T-helper 2 cell treated with Interferon-gamma antibody and Interleukin-4, amounts not matched to agents 5 μg/mL and 100 μg/mL, for 36 hours (primary cell): Measurements from ENCODE around the gene PFKFB3.
A peak's percentile ranks its signal among the peaks of the same experiment; 100 is the strongest.
"Not testable (repeated sequence)": the region's sequence is repeated elsewhere in the genome, so short reads cannot be mapped to it uniquely, and the experiment has no call there.

ENCODE experiments used
- DNase-seq: peaks from one replicate; pipeline ENCODE4 v3.0.0; 2021; ENCODE audit warnings: low spot score
- H3K27ac Mint-ChIP-seq: one replicate; pipeline ENCODE4 v1.8.0; 2021; ENCODE audit warnings: mild to moderate bottlenecking, mixed read lengths
- H3K27me3 Mint-ChIP-seq: one replicate; pipeline ENCODE4 v1.8.0; 2021; ENCODE audit warnings: low read depth, mixed read lengths
- H3K36me3 Mint-ChIP-seq: one replicate; pipeline ENCODE4 v1.8.0; 2021; ENCODE audit warnings: low read depth, mixed read lengths
- H3K4me1 Mint-ChIP-seq: one replicate; pipeline ENCODE4 v1.8.0; 2021; ENCODE audit warnings: low read depth, mixed read lengths
- H3K4me3 Mint-ChIP-seq: one replicate; pipeline ENCODE4 v1.8.0; 2022; ENCODE audit warnings: mild to moderate bottlenecking, moderate library complexity, mixed read lengths
- H3K9me3 Mint-ChIP-seq: one replicate; pipeline ENCODE4 v1.8.0; 2021; ENCODE audit warnings: mixed read lengths

The PFKFB3 gene

DNA sequence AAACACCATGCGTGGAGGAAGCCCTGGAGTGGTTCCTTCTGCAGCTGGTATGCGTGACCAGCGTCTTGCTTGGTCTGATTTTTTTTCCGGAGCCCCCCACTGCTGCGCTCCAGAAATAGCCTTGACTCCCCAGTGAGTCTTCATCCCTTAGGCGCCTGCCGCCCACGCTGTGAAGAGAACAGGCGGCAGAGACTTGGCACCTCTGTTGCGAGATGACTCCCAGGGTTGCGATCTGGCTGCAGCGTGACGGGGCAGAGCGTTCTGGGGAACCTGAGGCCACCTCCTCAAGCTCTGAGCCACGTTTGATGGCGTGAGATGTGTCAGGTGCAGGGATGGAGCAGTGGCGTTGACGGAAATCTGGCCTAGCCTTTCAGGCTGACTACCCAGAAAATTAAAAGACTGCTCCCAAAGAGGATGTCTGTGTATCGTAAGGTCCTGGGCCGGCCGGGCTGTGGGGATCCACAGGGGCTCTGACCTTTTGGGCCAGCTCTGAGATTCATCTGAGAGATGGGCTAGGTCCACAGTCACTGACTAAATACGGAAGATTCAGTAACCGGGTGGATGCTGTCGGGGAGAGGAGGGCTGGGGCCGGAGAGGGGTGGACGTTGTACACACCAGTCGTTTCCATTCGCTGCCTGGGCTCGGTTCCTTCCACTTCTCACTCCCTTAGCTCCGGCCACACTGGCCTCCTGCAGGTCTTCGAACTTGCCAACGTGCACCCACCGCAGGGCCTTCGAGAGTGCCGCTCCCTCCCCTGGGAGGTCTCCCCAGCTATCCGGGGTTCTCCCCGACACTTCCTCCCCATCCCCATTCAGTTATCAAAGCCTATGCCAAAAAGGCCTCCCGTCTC is 33.8 kb downstream of the PFKFB3 start:
- peak overlapping the region; percentile 34 for H3K27ac Mint-ChIP-seq
- H3K4me1 Mint-ChIP-seq: peaks cover 19% of the 10 kb centered on the region
- H3K36me3 Mint-ChIP-seq: peaks cover 56% of the 10 kb centered on the region
- H3K4me3 Mint-ChIP-seq: no peak overlapping the region
- DNase-seq: no peak
- H3K9me3 Mint-ChIP-seq: peaks cover 4% of the 10 kb centered on the region
- H3K27me3 Mint-ChIP-seq: no peaks in the 10 kb centered on the region

DNA sequence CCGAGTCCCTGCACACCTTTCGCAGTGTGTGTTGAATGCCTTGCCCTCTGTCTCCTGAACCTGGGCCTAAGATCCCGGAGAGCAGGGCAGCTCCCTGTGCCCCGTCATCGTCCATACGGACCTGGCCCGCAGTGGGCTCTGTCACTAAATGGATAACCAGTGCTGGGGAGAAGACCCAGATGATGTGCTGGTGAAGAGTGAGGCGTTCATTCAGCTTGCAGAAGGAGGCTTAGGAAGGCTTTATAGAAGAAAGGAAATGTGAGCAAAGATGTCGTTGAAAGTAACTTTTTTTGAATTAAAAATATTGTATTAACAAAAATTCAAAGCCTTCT is 34.4 kb downstream of the PFKFB3 start:
- H3K4me1 Mint-ChIP-seq: peaks cover 21% of the 10 kb centered on the region
- peaks cover 55% of the 10 kb centered on the region for H3K36me3 Mint-ChIP-seq
- no peak for DNase-seq
- H3K4me3 Mint-ChIP-seq: no peak overlapping the region
- H3K27me3 Mint-ChIP-seq: no peaks in the 10 kb centered on the region
- peaks cover 4% of the 10 kb centered on the region for H3K9me3 Mint-ChIP-seq
- peak overlapping the region; percentile 34 for H3K27ac Mint-ChIP-seq

DNA sequence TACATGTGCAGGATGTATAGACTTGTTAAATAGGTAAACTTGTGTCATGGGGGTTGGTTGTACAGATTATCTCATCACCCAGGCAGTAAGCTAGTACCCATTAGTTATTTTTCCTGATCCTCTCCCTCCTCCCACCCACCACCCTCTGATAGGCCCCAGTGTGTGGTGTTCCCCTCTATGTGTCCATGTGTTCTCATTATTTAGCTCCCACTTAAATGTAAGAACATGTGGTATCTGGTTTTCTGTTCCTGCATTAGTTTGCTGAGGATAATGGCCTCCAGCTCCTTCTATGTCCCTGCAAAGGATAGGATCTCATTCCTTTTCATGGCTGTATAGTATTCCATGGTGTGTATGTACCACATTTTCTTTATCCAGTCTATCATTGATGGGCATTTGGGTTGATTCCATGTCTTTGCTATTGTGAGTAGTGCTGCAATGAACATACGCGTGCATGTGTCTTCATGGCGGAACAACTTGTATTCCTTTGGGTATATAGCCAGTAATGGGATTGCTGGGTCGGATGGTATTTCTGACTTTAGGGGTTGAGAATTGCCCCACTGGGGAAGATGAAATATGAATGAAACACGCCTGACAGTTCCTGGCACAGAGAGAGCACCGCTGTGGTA is 36.0 kb downstream of the PFKFB3 start:
- not testable (repeated sequence) for DNase-seq, H3K9me3 Mint-ChIP-seq, H3K27me3 Mint-ChIP-seq
- H3K27ac Mint-ChIP-seq: peak overlapping the region; percentile 41
- peak overlapping the region; percentile 22 for H3K4me3 Mint-ChIP-seq
- peaks cover 22% of the 10 kb centered on the region for H3K4me1 Mint-ChIP-seq
- peaks cover 43% of the 10 kb centered on the region for H3K36me3 Mint-ChIP-seq

GRCh38 chr10:6239213-6239991 is 36.7 kb downstream of the PFKFB3 start:
- DNase-seq: peak; percentile 78
- peaks cover 22% of the 10 kb centered on the region for H3K4me1 Mint-ChIP-seq
- peak overlapping the region; percentile 41 for H3K27ac Mint-ChIP-seq
- peak overlapping the region; percentile 22 for H3K4me3 Mint-ChIP-seq
- H3K36me3 Mint-ChIP-seq: peaks cover 36% of the 10 kb centered on the region
- H3K27me3 Mint-ChIP-seq: no peaks in the 10 kb centered on the region
- H3K9me3 Mint-ChIP-seq: peaks cover 4% of the 10 kb centered on the region

- Mint-ChIP-seq H3K4me3 (no peak overlapping the region), H3K9me3 (peaks cover 4% of the 10 kb centered on the region), H3K27me3 (no peaks in the 10 kb centered on the region), H3K36me3 (peaks cover 31% of the 10 kb centered on the region), H3K27ac (no peak overlapping the region), H3K4me1 (peaks cover 22% of the 10 kb centered on the region)
- DNase-seq: no peak
Measured at GRCh38 chr10:6240254-6240653, 37.5 kb downstream of the PFKFB3 start.

- DNase-seq: no peak
- Mint-ChIP-seq H3K36me3 (peaks cover 16% of the 10 kb centered on the region), H3K4me1 (peaks cover 20% of the 10 kb centered on the region), H3K4me3 (no peak overlapping the region), H3K9me3 (peaks cover 4% of the 10 kb centered on the region), H3K27ac (no peak overlapping the region), H3K27me3 (no peaks in the 10 kb centered on the region)
Measured at GRCh38 chr10:6242089-6242488, 39.4 kb downstream of the PFKFB3 start.

DNA sequence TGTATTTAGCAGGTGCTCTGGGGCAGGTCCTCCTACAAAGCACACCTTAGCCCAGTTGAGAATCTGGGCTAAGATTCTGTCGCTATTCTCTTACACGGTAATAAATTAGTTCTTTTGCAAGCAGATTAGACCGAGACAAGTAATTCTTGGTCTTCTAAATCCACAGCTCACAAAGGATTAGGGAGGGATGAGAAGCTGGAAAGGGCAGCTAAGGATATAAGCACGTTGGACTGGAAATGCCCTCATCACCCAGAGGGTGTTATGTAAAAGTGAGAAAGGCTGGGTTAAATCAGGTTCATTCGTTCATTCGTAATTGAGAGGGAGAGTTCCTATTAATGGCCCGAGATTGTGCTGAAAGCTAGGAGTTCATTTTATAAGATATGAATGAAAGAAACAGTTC is 41.8 kb downstream of the PFKFB3 start:
- H3K9me3 Mint-ChIP-seq: no peaks in the 10 kb centered on the region
- no peaks in the 10 kb centered on the region for H3K27me3 Mint-ChIP-seq
- H3K4me3 Mint-ChIP-seq: no peak overlapping the region
- DNase-seq: no peak
- H3K36me3 Mint-ChIP-seq: peaks cover 7% of the 10 kb centered on the region
- no peak overlapping the region for H3K27ac Mint-ChIP-seq
- H3K4me1 Mint-ChIP-seq: peaks cover 10% of the 10 kb centered on the region

DNA sequence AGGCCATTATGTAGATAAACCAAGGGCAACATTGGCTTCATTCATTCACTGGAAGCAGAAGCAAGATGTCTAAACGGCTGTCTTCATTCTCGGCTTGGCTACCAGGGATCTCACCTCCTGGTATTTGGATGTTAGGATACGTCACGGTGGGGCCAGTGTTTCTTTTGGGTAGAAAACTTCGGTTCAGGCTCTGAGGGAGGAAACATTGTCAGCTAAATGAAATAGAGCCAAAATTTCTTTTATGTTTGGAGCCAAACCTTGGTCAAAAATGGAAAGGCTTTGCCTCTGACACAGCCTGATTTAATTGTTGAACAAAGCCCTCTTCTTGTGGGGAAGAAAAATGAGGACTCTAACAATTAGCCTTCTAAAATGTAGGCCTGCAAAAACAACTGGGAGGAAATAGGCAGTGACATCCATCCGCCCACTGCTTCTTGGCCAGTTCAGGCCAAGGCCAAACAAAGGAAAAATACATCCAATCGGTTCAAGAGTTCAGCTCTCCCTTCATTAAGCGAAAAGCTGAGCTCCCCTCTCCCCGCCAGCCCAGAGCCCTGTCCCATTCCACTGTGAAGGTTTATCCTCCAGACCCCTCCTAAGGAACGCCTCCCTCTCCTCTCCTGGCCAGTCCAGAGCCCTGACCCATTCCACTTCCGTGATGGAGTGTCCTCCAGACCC is 44.4 kb downstream of the PFKFB3 start:
- peaks cover 2% of the 10 kb centered on the region for H3K36me3 Mint-ChIP-seq
- no peaks in the 10 kb centered on the region for H3K9me3 Mint-ChIP-seq
- peaks cover under 1% of the 10 kb centered on the region for H3K4me1 Mint-ChIP-seq
- H3K4me3 Mint-ChIP-seq: no peak overlapping the region
- DNase-seq: no peak
- no peaks in the 10 kb centered on the region for H3K27me3 Mint-ChIP-seq
- no peak overlapping the region for H3K27ac Mint-ChIP-seq

- H3K9me3 Mint-ChIP-seq, H3K27ac Mint-ChIP-seq, H3K27me3 Mint-ChIP-seq, H3K4me1 Mint-ChIP-seq, H3K36me3 Mint-ChIP-seq, DNase-seq, H3K4me3 Mint-ChIP-seq: not testable (repeated sequence)
Measured at GRCh38 chr10:6248908-6249307, 46.2 kb downstream of the PFKFB3 start.

DNA sequence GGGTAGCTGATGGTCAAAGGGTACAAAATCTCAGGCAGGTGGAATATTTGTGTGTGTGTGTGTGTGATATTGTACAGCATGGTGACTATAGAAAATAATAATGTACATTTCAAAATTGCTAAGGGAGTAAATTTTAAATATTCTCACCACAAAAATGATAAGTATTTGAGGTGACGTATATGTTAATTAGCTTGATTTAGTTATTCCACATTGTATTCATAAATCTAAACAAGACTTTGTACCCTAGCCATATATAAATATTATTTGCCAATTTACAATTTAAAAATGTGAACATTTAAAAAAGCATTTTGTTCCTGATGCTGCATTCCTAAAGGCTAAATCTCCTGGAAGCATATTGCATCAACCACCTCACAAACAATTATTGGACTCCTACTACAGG is 47.0 kb downstream of the PFKFB3 start:
- Mint-ChIP-seq H3K4me3 (no peak overlapping the region), H3K9me3 (no peaks in the 10 kb centered on the region), H3K36me3 (peaks cover 5% of the 10 kb centered on the region), H3K27me3 (no peaks in the 10 kb centered on the region), H3K4me1 (no peaks in the 10 kb centered on the region), H3K27ac (no peak overlapping the region)
- DNase-seq: no peak

GRCh38 chr10:6250745-6251144 is 48.0 kb downstream of the PFKFB3 start:
- Mint-ChIP-seq H3K9me3 (no peaks in the 10 kb centered on the region), H3K4me1 (no peaks in the 10 kb centered on the region), H3K4me3 (no peak overlapping the region), H3K27me3 (no peaks in the 10 kb centered on the region), H3K27ac (no peak overlapping the region), H3K36me3 (peaks cover 7% of the 10 kb centered on the region)
- no peak for DNase-seq

DNA sequence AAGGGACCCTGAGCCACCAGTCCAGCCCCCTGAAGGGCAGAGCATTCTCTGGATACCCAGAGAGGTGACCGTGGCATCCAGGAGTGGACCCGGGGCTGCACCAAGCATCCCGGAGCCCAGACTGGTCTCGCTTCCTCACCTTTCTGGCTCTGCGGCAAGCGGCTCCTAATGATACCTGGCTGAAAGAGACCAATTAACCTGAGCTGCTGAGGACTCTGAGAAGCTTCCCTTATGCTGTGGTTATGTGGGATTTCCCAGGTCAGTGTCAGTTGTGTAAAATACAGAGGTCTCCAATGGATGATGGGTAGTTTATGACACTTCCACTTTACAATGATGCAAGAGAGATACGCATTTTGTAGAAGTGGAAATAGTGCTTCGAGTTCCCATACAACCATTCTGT is 51.5 kb downstream of the PFKFB3 start:
- Mint-ChIP-seq H3K4me1 (no peaks in the 10 kb centered on the region), H3K4me3 (no peak overlapping the region), H3K27me3 (no peaks in the 10 kb centered on the region), H3K27ac (no peak overlapping the region), H3K36me3 (peaks cover 12% of the 10 kb centered on the region), H3K9me3 (peaks cover 5% of the 10 kb centered on the region)
- DNase-seq: no peak

- Mint-ChIP-seq H3K4me1 (peaks cover 2% of the 10 kb centered on the region), H3K36me3 (peaks cover 21% of the 10 kb centered on the region), H3K9me3 (peaks cover 15% of the 10 kb centered on the region), H3K27ac (no peak overlapping the region), H3K4me3 (no peak overlapping the region), H3K27me3 (no peaks in the 10 kb centered on the region)
- no peak for DNase-seq
Measured at GRCh38 chr10:6255548-6256061, 52.9 kb downstream of the PFKFB3 start.
